GM19023 (cell line): ENCODE data around the gene MON1A.
"Not testable (repeated sequence)": the region's sequence is repeated elsewhere in the genome, so short reads cannot be mapped to it uniquely, and the experiment has no call there.

Source experiments
- ATAC-seq: cut with Tn5 transposase; IDR thresholded peaks from one replicate; pipeline ENCODE4 v1.9.1; 2021; ENCODE audit warnings: mild to moderate bottlenecking, moderate library complexity; ENCODE audit not compliant: unreplicated experiment

The MON1A gene

GRCh38 chr3:49929291-49930167, at the start of gene MON1A:
Gene MON1A (minus strand): TSS chr3:49929811. CDS start chr3:49913346, 16,465 bp downstream.
- peak; percentile 84 for ATAC-seq

GRCh38 chr3:49976942-49977341, 47.3 kb upstream of the MON1A start:
- ATAC-seq = no peak

GRCh38 chr3:49972656-49973055, 43.0 kb upstream of the MON1A start:
- no peak for ATAC-seq

- no peak for ATAC-seq
These were observed 38.7 kb upstream of the MON1A start for GRCh38 chr3:49968346-49968745.

- ATAC-seq = no peak
These were observed 37.7 kb upstream of the MON1A start for GRCh38 chr3:49967291-49967690.

GRCh38 chr3:49966233-49966942, 36.8 kb upstream of the MON1A start:
- no peak for ATAC-seq

- ATAC-seq = no peak
These were observed 26.0 kb upstream of the MON1A start for GRCh38 chr3:49955636-49956035.

- no peak for ATAC-seq
These were observed 23.3 kb upstream of the MON1A start for GRCh38 chr3:49952924-49953323.

- no peak for ATAC-seq
These were observed 13.0 kb upstream of the MON1A start for GRCh38 chr3:49942651-49943050.

- ATAC-seq = no peak
These were observed 11.1 kb upstream of the MON1A start for GRCh38 chr3:49940667-49941249.

GRCh38 chr3:49939858-49940666, 10.5 kb upstream of the MON1A start, which contains the start of gene RBM6:
Gene RBM6 (plus strand): TSS chr3:49940150. CDS start chr3:49962642, 22,492 bp downstream.
- ATAC-seq = peak; percentile 93

GRCh38 chr3:49937090-49937489, 7.5 kb upstream of the MON1A start:
- ATAC-seq = no peak

- ATAC-seq = not testable (repeated sequence)
These were observed 2.7 kb upstream of the MON1A start for GRCh38 chr3:49932281-49932680.

GRCh38 chr3:49930922-49931321, 1.3 kb upstream of the MON1A start:
- ATAC-seq = no peak

GRCh38 chr3:49930168-49930690, 618 bp upstream of the MON1A start:
- no peak for ATAC-seq

- no peak for ATAC-seq
These were observed 1.1 kb downstream of the MON1A start for GRCh38 chr3:49928481-49929017.

GRCh38 chr3:49927798-49928197, 1.8 kb downstream of the MON1A start:
- ATAC-seq = no peak

GRCh38 chr3:49926117-49926728, 3.4 kb downstream of the MON1A start:
- no peak for ATAC-seq

- ATAC-seq = no peak
These were observed 4.1 kb downstream of the MON1A start for GRCh38 chr3:49925485-49925884.

GRCh38 chr3:49924683-49925082, 4.9 kb downstream of the MON1A start:
- ATAC-seq = no peak
